HG03442 (cell line): ENCODE measurements around the gene KLHL3.

Experiments
- ATAC-seq: cut with Tn5 transposase; IDR thresholded peaks from one replicate; pipeline ENCODE4 v1.9.1; 2021; ENCODE audit warnings: mild to moderate bottlenecking, moderate library complexity; ENCODE audit not compliant: unreplicated experiment

KLHL3 gene

GRCh38 chr5:137592317-137592716 is 143.6 kb downstream of the KLHL3 start:
- ATAC-seq, result no peak

- ATAC-seq, result no peak
Observed at GRCh38 chr5:137589185-137589584, 146.7 kb downstream of the KLHL3 start.

- no peak for ATAC-seq
Observed at GRCh38 chr5:137587919-137588318, 148.0 kb downstream of the KLHL3 start.

GRCh38 chr5:137584262-137584661 is 151.6 kb downstream of the KLHL3 start:
- no peak for ATAC-seq

GRCh38 chr5:137583129-137583528 is 152.8 kb downstream of the KLHL3 start:
- ATAC-seq, result no peak

- ATAC-seq, result no peak
Observed at GRCh38 chr5:137582218-137582617, 153.7 kb downstream of the KLHL3 start.

- ATAC-seq, result no peak
Observed at GRCh38 chr5:137581776-137582175, 154.1 kb downstream of the KLHL3 start.

- no peak for ATAC-seq
Observed at GRCh38 chr5:137580030-137580429, 155.9 kb downstream of the KLHL3 start.

GRCh38 chr5:137575847-137576246 is 160.0 kb downstream of the KLHL3 start:
- no peak for ATAC-seq

GRCh38 chr5:137575211-137575610 is 160.7 kb downstream of the KLHL3 start:
- ATAC-seq, result no peak

- no peak for ATAC-seq
Observed at GRCh38 chr5:137573376-137573775, 162.5 kb downstream of the KLHL3 start.

- no peak for ATAC-seq
Observed at GRCh38 chr5:137572042-137572695, 163.7 kb downstream of the KLHL3 start.

- no peak for ATAC-seq
Observed at GRCh38 chr5:137570070-137570469, 165.8 kb downstream of the KLHL3 start.
